ENCODE measurements around the gene CENPV. TPM values are rescaled to one million over a fixed set of nuclear protein-coding genes. Genes with fewer than 3 reads are reported as not detected.

CENPV gene
- total and polyA plus RNA-seq, 10 of the 15 experiments (the other 5 are each of a cell fraction or from before 2014, with no cell fraction given) = 22.5 to 98.6 (median 80.8) TPM

DNA sequence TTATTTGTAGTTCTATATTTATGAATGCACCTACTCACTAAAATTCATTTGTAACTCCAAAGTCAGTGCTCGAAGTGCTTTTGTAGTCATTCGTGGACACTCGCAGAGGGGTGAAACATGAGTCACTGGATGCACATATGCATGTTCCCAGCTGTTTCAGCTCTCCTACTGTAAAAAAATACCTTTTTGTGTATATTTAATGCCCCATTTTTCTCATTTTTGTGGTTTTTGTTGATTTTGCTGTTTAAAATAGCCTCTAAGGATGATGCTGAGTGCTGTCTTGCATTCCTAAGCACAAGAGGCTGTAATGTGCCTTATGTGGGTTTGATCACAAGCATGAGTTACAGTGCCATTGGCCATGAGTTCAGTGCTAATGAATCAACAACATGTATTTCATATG lies 30.6 kb downstream of the CENPV start:
- no peaks in the 10 kb centered on the region for H4K20me1 ChIP-seq (ENCODE audit: control insufficient read depth, insufficient read depth)
- H3K9ac ChIP-seq (ENCODE audit: control insufficient read depth, insufficient read depth, low read length) = no peak overlapping the region
- in situ Hi-C loops (cut with MboI) = loop anchor here (10.0 kb wide), 1 partner anchor 58 kb away; no protein-coding TSS in a partner anchor
- DNase-seq (ENCODE audit: low read depth, low spot score) (no peak), ATAC-seq (no peak), FAIRE-seq (no peak)
- no peaks in the 10 kb centered on the region; a peak in 1 of 4 replicates for H3K36me3 ChIP-seq (ENCODE audit: control insufficient read depth in 2 of 2, insufficient read depth in 2 of 2, low read length in 1 of 2)
- H3K4me2 ChIP-seq (ENCODE audit: control insufficient read depth, insufficient read depth) = no peak overlapping the region
- POLR2A ChIA-PET = interaction anchor here (0.6 kb wide), 1 partner anchor 38 kb away, joined by 3 read pairs; no protein-coding TSS in a partner anchor
- H3K27me3 ChIP-seq (replicated peaks in 1 of 2; ENCODE audit: control insufficient read depth in 2 of 2, insufficient read depth in 2 of 2, low read length in 1 of 2) = no peaks in the 10 kb centered on the region
- CTCF ChIA-PET = interaction anchor here (0.9 to 1.1 kb wide), 2 partner anchors 18 to 33 kb away, joined by 3 to 5 read pairs; no protein-coding TSS in a partner anchor
- no peaks in the 10 kb centered on the region for H3K9me3 ChIP-seq (replicated peaks; ENCODE audit: control insufficient read depth, insufficient read depth, low read length)
- SMC1A ChIA-PET (ENCODE audit: uncharacterized antibody, unreplicated experiment) = interaction anchor here (1.4 kb wide), 1 partner anchor 105 kb away, joined by 3 read pairs; no protein-coding TSS in a partner anchor
- no peak overlapping the region for H3K27ac ChIP-seq (ENCODE audit: control insufficient read depth, insufficient read depth)
- H3K4me1 ChIP-seq (ENCODE audit: control insufficient read depth, insufficient read depth, low read length) = no peaks in the 10 kb centered on the region; the same call in 1 of the 2 replicates
- WGBS (ENCODE audit: insufficient coverage, insufficient replicate concordance, low lambda C conversion rate, missing lambda C conversion rate) = 96% methylated on average over 3 of the region's 3 CpGs
- RAD21 ChIA-PET (ENCODE audit: unreplicated experiment) = no interaction called here
- H3K4me3 ChIP-seq = no peak overlapping the region
- intact Hi-C loops (cut with micrococcal nuclease; ENCODE audit: unreplicated experiment) = no loop called here
- H3K79me2 ChIP-seq (ENCODE audit: control insufficient read depth, insufficient read depth, low read length) = no peaks in the 10 kb centered on the region
- H2AFZ ChIP-seq (ENCODE audit: control insufficient read depth, low read depth, low read length) = no peak overlapping the region
- BruUV-seq (replicated peaks) = no TSS peak
- TF ChIP-seq MTA2 (IDR thresholded peaks at IDR 0.05; ENCODE audit: low read depth) = no peak
- no peak for TF ChIP-seq RAD51 (IDR thresholded peaks at IDR 0.05)
- no peak for TF ChIP-seq CREB1 (IDR thresholded peaks at IDR 0.05; ENCODE audit: low read depth)
- TF ChIP-seq, protein P1, sequence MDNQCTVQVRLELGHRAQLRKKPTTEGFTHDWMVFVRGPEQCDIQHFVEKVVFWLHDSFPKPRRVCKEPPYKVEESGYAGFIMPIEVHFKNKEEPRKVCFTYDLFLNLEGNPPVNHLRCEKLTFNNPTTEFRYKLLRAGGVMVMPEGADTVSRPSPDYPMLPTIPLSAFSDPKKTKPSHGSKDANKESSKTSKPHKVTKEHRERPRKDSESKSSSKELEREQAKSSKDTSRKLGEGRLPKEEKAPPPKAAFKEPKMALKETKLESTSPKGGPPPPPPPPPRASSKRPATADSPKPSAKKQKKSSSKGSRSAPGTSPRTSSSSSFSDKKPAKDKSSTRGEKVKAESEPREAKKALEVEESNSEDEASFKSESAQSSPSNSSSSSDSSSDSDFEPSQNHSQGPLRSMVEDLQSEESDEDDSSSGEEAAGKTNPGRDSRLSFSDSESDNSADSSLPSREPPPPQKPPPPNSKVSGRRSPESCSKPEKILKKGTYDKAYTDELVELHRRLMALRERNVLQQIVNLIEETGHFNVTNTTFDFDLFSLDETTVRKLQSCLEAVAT (IDR thresholded peaks at IDR 0.05) = no peak
- no peak for TF ChIP-seq BCLAF1 (IDR thresholded peaks at IDR 0.05)
- no peak for TF ChIP-seq HCFC1 (IDR thresholded peaks at IDR 0.05; ENCODE audit: low read length)
- no peak for TF ChIP-seq NFXL1 (IDR thresholded peaks at IDR 0.05; ENCODE audit: borderline replicate concordance)
- TF ChIP-seq SUPT20H (IDR thresholded peaks at IDR 0.05; ENCODE audit: borderline replicate concordance, control insufficient read depth, low read depth, low read length) = no peak
- no peak for TF ChIP-seq ASH2L (IDR thresholded peaks at IDR 0.05; ENCODE audit: borderline replicate concordance, low read depth)
- no peak for TF ChIP-seq ZSCAN29 (IDR thresholded peaks at IDR 0.05)
- no peak for TF ChIP-seq MXI1 (IDR thresholded peaks at IDR 0.05; ENCODE audit: low read depth, low read length)
- no peak for TF ChIP-seq CEBPZ (IDR thresholded peaks at IDR 0.05; ENCODE audit: low read depth, low read length)
- no peak for TF ChIP-seq BHLHE40 (IDR thresholded peaks at IDR 0.05; ENCODE audit: borderline replicate concordance in 1 of 2, low read depth in 2 of 2, low read length in 1 of 2)
- TF ChIP-seq POLR2A (IDR thresholded peaks at IDR 0.05; ENCODE audit: low read depth, low read length) = no peak
- no peak for TF ChIP-seq NBN (IDR thresholded peaks at IDR 0.05)
